ENCODE data around the gene TRIM6.
A peak's percentile ranks its signal among the peaks of the same experiment; 100 is the strongest.

The TRIM6 gene

GRCh38 chr11:5622802-5623201, 26.4 kb downstream of the TRIM6 start:
- H3K4me3 ChIP-seq (ENCODE audit: low read depth, low read length), result no peak overlapping the region
- TF ChIP-seq, protein P1, sequence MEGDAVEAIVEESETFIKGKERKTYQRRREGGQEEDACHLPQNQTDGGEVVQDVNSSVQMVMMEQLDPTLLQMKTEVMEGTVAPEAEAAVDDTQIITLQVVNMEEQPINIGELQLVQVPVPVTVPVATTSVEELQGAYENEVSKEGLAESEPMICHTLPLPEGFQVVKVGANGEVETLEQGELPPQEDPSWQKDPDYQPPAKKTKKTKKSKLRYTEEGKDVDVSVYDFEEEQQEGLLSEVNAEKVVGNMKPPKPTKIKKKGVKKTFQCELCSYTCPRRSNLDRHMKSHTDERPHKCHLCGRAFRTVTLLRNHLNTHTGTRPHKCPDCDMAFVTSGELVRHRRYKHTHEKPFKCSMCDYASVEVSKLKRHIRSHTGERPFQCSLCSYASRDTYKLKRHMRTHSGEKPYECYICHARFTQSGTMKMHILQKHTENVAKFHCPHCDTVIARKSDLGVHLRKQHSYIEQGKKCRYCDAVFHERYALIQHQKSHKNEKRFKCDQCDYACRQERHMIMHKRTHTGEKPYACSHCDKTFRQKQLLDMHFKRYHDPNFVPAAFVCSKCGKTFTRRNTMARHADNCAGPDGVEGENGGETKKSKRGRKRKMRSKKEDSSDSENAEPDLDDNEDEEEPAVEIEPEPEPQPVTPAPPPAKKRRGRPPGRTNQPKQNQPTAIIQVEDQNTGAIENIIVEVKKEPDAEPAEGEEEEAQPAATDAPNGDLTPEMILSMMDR (IDR thresholded peaks at IDR 0.05; ENCODE audit: low read depth, low read length), result no peak

GRCh38 chr11:5624489-5625279, 28.2 kb downstream of the TRIM6 start, which contains the start of gene TRIM34:
TRIM34 (plus strand) TSS chr11:5625001; CDS start chr11:5632332, 7,331 bp downstream.
- TF ChIP-seq, protein P1 (IDR thresholded peaks at IDR 0.05; ENCODE audit: low read depth, low read length), result no peak
- H3K4me3 ChIP-seq (ENCODE audit: low read depth, low read length), result peak within 1 kb of the TSS; percentile 73

DNA sequence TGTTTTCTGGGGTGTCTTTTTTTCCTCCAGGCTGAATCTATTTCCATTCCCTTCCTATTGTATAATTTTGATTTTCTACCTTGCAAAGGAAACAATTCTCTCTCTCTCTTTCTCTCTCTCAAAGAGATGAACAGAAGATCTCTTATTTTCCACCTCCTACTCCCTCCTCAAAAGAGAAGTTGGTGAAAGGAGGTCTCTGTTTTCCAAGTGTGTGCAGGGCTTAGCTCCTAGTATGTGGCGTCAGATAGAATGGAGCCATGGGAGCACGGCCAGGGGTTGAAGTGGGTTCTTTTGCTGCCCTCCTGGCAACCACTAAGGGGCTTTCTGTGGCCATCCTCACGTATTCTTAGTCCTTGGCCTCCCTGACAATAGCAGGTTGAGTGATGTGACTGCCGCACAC, 28.8 kb downstream of the TRIM6 start:
- TF ChIP-seq, protein P1 (IDR thresholded peaks at IDR 0.05; ENCODE audit: low read depth, low read length), result no peak
- H3K4me3 ChIP-seq (ENCODE audit: low read depth, low read length), result peak overlapping the region; percentile 73

- H3K4me3 ChIP-seq (ENCODE audit: low read depth, low read length), result no peak overlapping the region
These were observed 29.8 kb downstream of the TRIM6 start for GRCh38 chr11:5626196-5626595.

GRCh38 chr11:5631417-5631816, 35.0 kb downstream of the TRIM6 start:
- TF ChIP-seq, protein P1 (IDR thresholded peaks at IDR 0.05; ENCODE audit: low read depth, low read length), result no peak
- H3K4me3 ChIP-seq (ENCODE audit: low read depth, low read length), result no peak overlapping the region

More at GRCh38 chr11:5626196-5626595, 29.8 kb downstream of the TRIM6 start:
- TF ChIP-seq, protein P1 (IDR thresholded peaks at IDR 0.05; ENCODE audit: low read depth, low read length), result no peak

DNA sequence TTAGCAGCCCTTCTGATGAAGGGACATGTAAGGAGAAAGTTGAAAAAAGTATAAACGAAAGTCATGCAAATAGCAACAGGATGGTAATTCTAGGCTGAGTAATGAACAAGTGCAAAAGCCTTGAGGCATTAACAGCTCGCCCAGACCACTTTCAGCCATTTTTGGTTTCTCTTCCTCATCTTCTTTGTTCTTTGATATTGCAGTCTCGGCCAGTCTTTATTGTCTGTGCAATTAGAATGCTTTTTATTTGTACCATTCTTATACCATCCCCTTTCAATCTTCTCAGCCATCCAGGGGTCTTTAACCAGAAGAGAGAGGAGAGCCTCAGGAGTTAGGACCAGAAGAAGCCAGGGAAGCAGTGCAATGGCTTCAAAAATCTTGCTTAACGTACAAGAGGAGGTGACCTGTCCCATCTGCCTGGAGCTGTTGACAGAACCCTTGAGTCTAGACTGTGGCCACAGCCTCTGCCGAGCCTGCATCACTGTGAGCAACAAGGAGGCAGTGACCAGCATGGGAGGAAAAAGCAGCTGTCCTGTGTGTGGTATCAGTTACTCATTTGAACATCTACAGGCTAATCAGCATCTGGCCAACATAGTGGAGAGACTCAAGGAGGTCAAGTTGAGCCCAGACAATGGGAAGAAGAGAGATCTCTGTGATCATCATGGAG, 35.7 kb downstream of the TRIM6 start:
- TF ChIP-seq, protein P1 (IDR thresholded peaks at IDR 0.05; ENCODE audit: low read depth, low read length), result no peak
- no peak overlapping the region for H3K4me3 ChIP-seq (ENCODE audit: low read depth, low read length)

GRCh38 chr11:5639953-5640352, 43.5 kb downstream of the TRIM6 start:
- H3K4me3 ChIP-seq (ENCODE audit: low read depth, low read length), result no peak overlapping the region
- TF ChIP-seq, protein P1 (IDR thresholded peaks at IDR 0.05; ENCODE audit: low read depth, low read length), result no peak

Data from WI38 (cell line).